ENCODE results near the gene ANO1.

ANO1 gene

GRCh38 chr11:70075836-70076235, 2.3 kb upstream of the ANO1 start:
- in situ Hi-C loops (cut with HindIII; ENCODE audit: low sequenced_read_pairs) = no loop called here
- TF ChIP-seq CTCF (IDR thresholded peaks at IDR 0.05; ENCODE audit: low read depth, low read length) = no peak
- no peak for DNase-seq (ENCODE audit: low read depth, low spot score)

GRCh38 chr11:70076461-70076931, 1.6 kb upstream of the ANO1 start:
- no peak for DNase-seq (ENCODE audit: low read depth, low spot score)
- no peak overlapping the region for H3K4me3 ChIP-seq (ENCODE audit: low read depth, low read length)
- no peak for TF ChIP-seq CTCF (IDR thresholded peaks at IDR 0.05; ENCODE audit: low read depth, low read length)
- in situ Hi-C loops (cut with HindIII; ENCODE audit: low sequenced_read_pairs) = no loop called here

More at GRCh38 chr11:70075836-70076235, 2.3 kb upstream of the ANO1 start:
- H3K4me3 ChIP-seq (ENCODE audit: low read depth, low read length) = no peak overlapping the region

GRCh38 chr11:70077411-70078094, 564 bp upstream of the ANO1 start:
- TF ChIP-seq CTCF (IDR thresholded peaks at IDR 0.05; ENCODE audit: low read depth, low read length) = no peak
- DNase-seq (ENCODE audit: low read depth, low spot score) = no peak
- in situ Hi-C loops (cut with HindIII; ENCODE audit: low sequenced_read_pairs) = no loop called here
- H3K4me3 ChIP-seq (ENCODE audit: low read depth, low read length) = no peak overlapping the region

- in situ Hi-C loops (cut with HindIII; ENCODE audit: low sequenced_read_pairs) = no loop called here
- no peak for DNase-seq (ENCODE audit: low read depth, low spot score)
- no peak for TF ChIP-seq CTCF (IDR thresholded peaks at IDR 0.05; ENCODE audit: low read depth, low read length)
- no peak overlapping the region for H3K4me3 ChIP-seq (ENCODE audit: low read depth, low read length)
Measured at GRCh38 chr11:70078781-70079616, 882 bp downstream of the ANO1 start.

- no peak for TF ChIP-seq CTCF (IDR thresholded peaks at IDR 0.05; ENCODE audit: low read depth, low read length)
- in situ Hi-C loops (cut with HindIII; ENCODE audit: low sequenced_read_pairs) = no loop called here
- no peak overlapping the region for H3K4me3 ChIP-seq (ENCODE audit: low read depth, low read length)
- DNase-seq (ENCODE audit: low read depth, low spot score) = no peak
Measured at GRCh38 chr11:70079691-70080090, 1.6 kb downstream of the ANO1 start.

- DNase-seq (ENCODE audit: low read depth, low spot score) = no peak
Measured at GRCh38 chr11:70080763-70081162, 2.6 kb downstream of the ANO1 start.

More at GRCh38 chr11:70080763-70081162, 2.6 kb downstream of the ANO1 start:
- in situ Hi-C loops (cut with HindIII; ENCODE audit: low sequenced_read_pairs) = no loop called here
- H3K4me3 ChIP-seq (ENCODE audit: low read depth, low read length) = no peak overlapping the region
- no peak for TF ChIP-seq CTCF (IDR thresholded peaks at IDR 0.05; ENCODE audit: low read depth, low read length)
